Fibroblast of gingiva (primary cell): ENCODE data around the gene MCC.
"Not testable (repeated sequence)": the region's sequence is repeated elsewhere in the genome, so short reads cannot be mapped to it uniquely, and the experiment has no call there.

ENCODE experiments used
- DNase-seq: peaks from one replicate; pipeline ENCODE4 v3.0.0-alpha.2; 2011; ENCODE audit warnings: low read depth

The MCC gene

GRCh38 chr5:113490317-113490716 is 2.1 kb upstream of the MCC start:
- DNase-seq: no peak

DNA sequence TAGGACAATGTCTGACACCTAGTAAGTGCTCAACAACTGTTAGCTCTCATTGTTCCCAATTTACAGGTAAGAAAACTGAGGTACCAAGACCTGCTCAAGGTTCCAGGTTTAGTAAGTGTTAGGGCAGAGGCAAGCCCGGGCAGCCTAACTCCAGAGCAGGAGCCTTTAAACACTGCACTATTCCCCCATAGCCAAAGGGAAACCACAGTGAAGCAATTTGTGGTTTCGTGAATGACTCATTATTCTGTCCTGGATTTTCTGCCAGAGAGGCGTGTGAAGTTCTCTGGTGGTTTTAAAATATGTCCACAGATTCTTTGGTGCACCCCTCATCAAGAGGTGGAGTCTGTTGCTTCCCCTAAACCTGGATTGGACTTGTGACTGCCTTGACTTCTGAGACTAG is 1.0 kb upstream of the MCC start:
- peak; percentile 94 for DNase-seq

DNA sequence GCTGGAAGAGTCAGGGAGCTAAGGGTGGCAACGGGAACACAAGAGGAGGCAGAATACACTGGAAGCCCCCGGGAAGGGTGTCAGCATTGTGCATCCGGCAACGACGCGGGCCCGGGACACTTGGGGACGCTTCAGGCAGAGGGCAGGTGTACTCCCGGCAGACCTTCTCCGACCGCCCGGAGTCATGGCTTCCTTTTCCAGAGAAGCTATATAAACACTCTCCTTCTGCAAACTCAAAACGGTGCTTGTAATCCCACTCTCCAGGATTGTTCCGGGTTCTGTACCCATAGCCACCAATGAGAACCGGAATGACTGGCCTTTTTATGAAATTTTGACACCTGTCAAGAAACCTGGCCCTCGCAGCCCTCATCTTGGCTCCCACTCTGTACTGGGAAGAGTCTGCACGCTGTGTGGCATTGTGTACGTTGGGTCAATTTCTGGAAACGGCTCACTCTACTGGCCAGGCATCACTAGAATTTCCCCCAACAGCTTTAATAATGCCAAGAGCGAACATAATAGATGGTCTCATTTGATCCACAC is 462 bp upstream of the MCC start:
- DNase-seq: no peak

- DNase-seq: no peak
These were observed 855 bp downstream of the MCC start for GRCh38 chr5:113487416-113487780.

DNA sequence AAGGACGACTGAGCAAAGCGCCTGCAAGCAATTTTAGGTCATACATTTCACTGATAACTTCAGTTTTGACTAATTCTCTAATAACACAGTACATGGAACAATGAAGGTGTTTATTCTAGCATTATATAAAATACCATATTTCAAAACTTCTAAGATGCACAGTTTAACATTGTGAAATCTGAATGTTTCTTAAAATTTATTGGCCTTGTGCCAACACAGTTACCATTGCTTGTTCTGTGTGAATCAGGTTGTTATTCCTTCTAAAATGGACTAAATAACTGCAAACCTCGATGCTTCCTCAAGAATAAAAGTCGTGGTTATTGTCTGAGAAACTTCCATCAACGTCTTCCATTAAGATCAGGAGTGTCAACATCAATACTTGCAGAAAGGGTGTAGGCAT is 8.0 kb downstream of the MCC start:
- DNase-seq: no peak

- no peak for DNase-seq
These were observed 9.6 kb downstream of the MCC start for GRCh38 chr5:113478691-113479090.

- no peak for DNase-seq
These were observed 14.0 kb downstream of the MCC start for GRCh38 chr5:113474100-113474728.

GRCh38 chr5:113463032-113463431 is 25.2 kb downstream of the MCC start:
- no peak for DNase-seq

DNA sequence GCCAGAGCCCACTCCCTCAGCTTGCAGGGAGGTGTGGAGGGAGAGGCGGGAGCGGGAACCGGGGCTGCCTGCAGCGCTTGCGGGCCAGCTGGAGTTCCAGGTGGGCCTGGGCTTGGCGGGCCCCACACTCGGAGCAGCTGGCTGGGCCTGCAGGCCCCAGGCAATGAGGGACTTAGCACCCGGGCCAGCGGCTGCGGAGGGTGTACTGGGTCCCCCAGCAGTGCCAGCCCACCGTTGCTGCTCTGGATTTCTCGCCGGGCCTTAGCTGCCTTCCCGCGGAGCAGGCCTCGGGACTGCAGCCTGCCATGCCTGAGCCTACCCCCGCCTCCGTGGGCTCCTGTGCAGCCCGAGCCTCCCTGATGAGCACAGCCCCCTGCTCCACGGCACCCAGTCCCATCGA is 31.1 kb downstream of the MCC start:
- not testable (repeated sequence) for DNase-seq

- DNase-seq: no peak
These were observed 35.3 kb downstream of the MCC start for GRCh38 chr5:113452941-113453340.

- DNase-seq: peak; percentile 15
These were observed 36.5 kb downstream of the MCC start for GRCh38 chr5:113451797-113452196.

DNA sequence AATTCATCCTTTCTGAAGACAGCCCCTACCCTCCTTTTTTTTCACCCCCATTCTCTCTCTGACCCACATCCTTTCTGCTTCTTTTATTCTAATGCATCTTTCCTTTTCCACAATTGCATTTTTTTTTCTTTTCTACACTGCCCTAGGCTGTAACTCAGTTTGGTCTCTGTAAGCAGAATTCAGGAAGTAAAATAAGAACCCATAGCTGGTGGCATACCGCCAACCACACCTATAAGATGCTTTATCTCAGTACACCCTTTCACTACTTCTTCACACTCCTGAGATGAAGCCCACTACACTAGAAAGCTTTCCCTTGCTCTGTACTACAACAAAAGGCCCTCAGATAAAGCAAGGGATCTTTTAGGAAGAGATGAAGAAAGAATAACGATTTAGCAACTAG is 37.3 kb downstream of the MCC start:
- no peak for DNase-seq

- DNase-seq: no peak
These were observed 37.8 kb downstream of the MCC start for GRCh38 chr5:113450462-113450861.

DNA sequence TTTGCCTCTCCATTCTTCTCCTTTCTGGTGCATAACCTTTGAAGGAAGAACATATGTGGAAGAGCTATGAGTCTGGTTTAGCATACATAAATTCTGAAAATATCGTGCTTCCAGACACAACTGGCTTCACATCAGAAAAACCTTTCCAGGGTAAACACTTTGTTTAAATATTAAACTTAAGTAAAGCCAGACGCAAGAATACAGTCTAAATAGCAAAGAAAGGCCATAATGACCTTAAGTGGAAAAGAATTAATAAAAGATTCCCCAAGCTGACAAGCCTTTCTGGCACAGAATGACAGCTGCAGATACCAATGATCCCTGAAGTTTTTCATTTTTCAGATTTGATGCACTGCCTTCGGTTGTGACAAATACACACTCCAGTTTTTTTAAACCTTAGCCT is 40.0 kb downstream of the MCC start:
- no peak for DNase-seq

- DNase-seq: no peak
These were observed 40.7 kb downstream of the MCC start for GRCh38 chr5:113447498-113448050.

DNA sequence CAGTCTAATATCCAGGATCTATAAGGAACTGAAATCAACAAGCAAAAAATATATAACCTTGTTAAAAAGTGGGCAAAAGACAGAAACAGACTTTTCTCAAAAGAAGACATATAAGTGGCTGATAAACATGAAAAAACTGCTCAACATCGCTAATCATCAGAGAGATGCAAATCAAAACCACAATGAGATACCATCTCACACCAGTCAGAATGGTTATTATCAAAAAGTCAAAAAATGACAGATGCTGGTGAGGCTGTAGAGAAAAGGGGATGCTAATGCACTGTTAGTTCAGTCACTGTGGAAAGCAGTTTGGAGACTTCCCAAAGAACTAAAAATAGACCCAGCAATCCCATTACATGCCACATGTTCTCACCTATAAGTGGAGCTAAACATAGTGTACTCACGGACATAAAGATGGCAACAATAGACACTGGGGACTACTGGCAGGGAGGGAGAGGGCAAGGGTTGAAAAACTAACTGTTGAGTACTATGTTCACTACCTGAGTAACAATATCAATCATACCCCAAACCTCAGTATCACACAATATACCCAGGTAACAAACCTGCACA is 41.8 kb downstream of the MCC start:
- DNase-seq: no peak

DNA sequence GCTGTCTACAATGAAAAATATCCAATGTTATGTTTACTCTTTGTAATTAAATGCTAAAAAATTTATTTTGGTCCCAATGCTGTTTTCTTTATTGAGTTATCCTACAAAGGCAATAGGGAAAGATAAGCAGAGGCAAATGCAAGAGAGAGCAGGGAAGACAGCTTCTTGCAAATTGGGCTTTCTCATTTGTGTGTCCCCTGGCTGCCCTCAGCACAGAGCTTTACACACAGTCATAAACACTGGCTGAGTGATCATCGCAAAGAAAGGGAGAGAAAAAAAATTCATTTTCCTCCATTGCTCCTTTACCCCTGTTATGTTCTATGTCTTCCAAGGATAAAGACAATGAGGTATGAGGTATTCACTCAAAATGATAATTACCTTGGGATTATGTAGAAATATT is 51.1 kb downstream of the MCC start:
- DNase-seq: no peak

DNA sequence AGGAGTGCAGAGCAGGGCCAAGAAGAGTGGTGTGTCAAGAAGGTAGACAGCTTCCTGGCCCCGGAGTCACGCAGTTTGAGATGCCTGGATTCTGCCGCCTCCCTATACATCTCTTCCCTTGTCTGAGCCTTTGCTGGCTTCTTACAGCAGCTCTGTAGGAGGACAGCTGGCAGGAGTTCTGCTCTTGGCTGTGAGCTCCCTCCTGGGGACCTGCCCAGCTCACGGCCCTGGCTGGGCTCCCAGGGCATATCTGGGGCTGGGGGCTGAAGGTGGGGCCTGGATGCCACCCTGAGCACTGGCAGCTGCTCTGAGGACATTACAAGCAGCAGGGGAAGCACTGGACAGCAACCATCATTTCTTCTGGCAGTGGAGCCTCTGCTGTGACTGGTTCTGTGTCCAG is 52.7 kb downstream of the MCC start:
- DNase-seq: no peak

DNA sequence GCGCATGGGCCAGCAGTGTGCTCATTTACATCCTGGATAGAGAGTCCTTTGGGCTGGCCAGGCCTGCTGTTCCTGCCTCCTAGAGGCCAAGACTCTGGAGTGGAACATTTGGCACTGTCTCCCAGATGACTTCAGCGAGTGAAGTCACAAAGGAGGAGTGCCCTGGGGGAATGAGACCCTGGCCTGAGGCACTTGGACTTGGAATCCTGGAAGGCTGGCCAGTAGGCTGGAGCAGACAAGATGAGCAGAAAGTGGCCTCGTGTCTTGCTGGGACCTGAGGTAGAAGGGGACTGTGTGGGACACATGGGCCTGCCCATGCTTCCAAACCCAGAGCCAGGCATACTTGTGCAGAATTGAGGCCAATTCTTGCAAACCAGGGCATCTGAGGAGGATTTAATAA is 53.4 kb downstream of the MCC start, which contains the start of gene TSSK1B:
TSS of gene TSSK1B (minus strand) at position 101 of the 400 bp plus-strand sequence. CDS start 150 bp downstream, outside the sequence.
- no peak for DNase-seq

DNA sequence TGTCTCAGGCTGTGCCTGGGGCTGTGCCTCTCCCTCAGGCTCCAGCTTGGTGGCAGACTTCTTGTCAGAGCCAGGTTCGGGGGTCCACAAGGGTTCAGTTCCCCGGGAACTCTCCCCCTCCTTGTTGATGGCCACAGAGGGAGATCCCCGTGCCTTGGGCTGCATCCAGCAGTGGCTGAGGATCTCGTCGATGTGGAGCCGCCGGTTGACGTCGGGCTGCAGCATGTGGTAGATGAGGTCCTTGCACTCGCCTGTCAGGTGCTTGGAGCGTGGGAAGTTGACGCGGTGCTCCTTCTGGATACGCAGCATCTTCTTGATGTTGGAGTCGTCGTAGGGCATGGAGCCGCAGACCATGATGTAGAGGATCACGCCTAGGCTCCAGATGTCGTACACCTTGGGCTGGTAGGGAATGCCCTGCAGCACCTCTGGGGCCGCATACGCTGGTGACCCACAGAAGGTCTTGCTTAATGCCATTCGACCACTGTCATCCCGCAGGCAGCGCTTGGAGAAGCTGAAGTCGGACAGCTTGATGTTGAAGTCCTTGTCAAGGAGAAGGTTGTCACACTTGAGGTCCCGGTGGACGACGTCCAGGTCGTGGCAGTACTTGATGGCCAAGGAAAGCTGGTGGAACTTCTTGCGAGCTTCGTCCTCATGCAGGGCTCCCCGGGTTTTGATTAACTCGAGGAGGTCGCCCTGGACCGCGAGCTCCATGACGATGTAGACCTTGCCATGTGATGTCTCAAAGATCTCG is 54.2 kb downstream of the MCC start:
- DNase-seq: no peak

DNA sequence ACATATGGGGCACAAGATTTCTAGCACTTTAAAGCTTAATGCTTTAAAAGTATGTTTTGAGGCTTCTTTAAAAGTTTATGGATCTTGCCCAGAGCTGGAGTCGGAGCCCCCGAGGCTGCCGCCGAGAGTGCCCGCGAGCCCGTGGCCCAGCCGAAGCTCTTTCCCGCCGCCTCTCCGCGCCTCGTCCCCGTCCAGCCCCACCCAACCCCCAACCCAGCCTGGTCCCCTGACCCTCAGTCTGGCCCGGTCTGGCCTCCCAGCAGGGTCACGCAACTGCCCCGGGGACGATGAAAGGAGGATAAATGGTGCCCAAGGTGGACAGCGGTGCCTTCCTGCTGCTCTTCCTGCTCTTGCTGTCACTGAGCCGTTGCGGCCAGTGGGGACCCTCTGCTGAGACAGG is 55.2 kb downstream of the MCC start:
- no peak for DNase-seq

DNA sequence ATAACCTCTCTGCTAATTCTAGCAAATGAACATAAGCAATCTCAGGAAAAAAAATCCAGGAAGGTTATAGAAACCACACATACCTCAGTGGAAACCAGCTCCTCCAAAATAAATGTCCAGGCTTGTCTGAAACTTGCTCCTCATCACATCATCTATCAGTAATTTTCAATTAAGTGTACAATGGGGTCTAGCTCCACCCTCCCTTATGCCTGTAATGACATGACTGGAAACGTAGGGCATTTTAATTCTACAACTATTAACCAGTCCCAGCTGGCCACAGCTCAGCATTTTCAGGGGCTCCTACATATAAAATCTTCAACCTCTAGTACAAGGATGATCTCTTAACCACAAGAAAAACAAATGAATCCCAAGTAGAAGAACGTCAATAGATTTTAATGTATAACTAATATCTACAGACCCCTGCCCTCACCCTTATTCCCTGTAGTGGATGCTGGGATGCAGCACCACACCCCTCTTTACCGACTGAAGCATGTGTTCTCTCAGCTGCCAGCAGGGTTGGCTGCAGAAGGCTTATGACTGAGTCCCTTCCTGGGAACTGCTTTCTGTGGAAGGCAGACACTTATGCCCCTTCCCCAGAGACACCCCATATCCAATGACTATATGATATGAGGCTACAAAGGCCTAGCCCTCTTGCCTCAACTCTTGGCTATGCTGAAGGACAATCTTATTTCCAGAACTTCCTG is 60.2 kb downstream of the MCC start:
- no peak for DNase-seq
